H9 (cell line): ENCODE results near the gene EBNA1BP2. TPM values are rescaled to one million over a fixed set of nuclear protein-coding genes. Genes with fewer than 3 reads are reported as not detected.

Experiments
- DNase-seq: peaks from one replicate; pipeline ENCODE4 v3.0.0-alpha.2; 2017
- H2AFZ ChIP-seq: one replicate; pipeline ENCODE4 v1.6.1; 2013; ENCODE audit warnings: mild to moderate bottlenecking, low read length, control low read depth, moderate library complexity
- H2AK5ac ChIP-seq: 2 replicates; pipeline ENCODE4 v1.6.1; 2013; ENCODE audit warnings: low read length, control low read depth, mixed read lengths; ENCODE audit not compliant: insufficient read length
- H2BK120ac ChIP-seq: one replicate; pipeline ENCODE4 v1.6.1; 2013; ENCODE audit warnings: low read depth, mild to moderate bottlenecking, low read length, control low read depth, inconsistent platforms; ENCODE audit not compliant: poor library complexity, severe bottlenecking
- H2BK12ac ChIP-seq: 2 replicates; pipeline ENCODE4 v1.6.1; 2013; ENCODE audit warnings: low read length, control low read depth, mixed read lengths, low read depth; ENCODE audit not compliant: insufficient read length
- H2BK15ac ChIP-seq: 2 replicates; pipeline ENCODE4 v1.6.1; 2013; ENCODE audit warnings: low read depth, low read length, control low read depth
- H2BK20ac ChIP-seq: one replicate; pipeline ENCODE4 v1.6.1; 2013; ENCODE audit warnings: low read depth, mild to moderate bottlenecking, low read length, control low read depth, inconsistent platforms; ENCODE audit not compliant: poor library complexity, severe bottlenecking
- H2BK5ac ChIP-seq: 2 replicates; pipeline ENCODE4 v1.6.1; 2013; ENCODE audit warnings: low read length, control low read depth, mixed read lengths; ENCODE audit not compliant: insufficient read length
- H3K14ac ChIP-seq: 2 replicates; pipeline ENCODE4 v1.6.1; 2013; ENCODE audit warnings: low read length, control low read depth; ENCODE audit not compliant: insufficient read depth
- H3K18ac ChIP-seq: 2 replicates; pipeline ENCODE4 v1.6.1; 2013; ENCODE audit warnings: low read depth, mild to moderate bottlenecking, mixed read lengths, low read length, control low read depth; ENCODE audit not compliant: insufficient read length
- H3K23ac ChIP-seq: 2 replicates; pipeline ENCODE4 v1.6.1; 2013; ENCODE audit warnings: low read length, control low read depth, mixed read lengths, low read depth; ENCODE audit not compliant: insufficient read length
- H3K23me2 ChIP-seq: 2 replicates; pipeline ENCODE4 v1.6.1; 2013; ENCODE audit warnings: low read depth, mild to moderate bottlenecking, mixed read lengths, low read length, control low read depth; ENCODE audit not compliant: insufficient read length, poor library complexity, severe bottlenecking
- H3K27ac ChIP-seq: 2 replicates; pipeline ENCODE4 v1.5.1; 2013; ENCODE audit warnings: low read length, control low read depth, mixed read lengths, low read depth; ENCODE audit not compliant: insufficient read length
- H3K27me3 ChIP-seq: 2 replicates; pipeline ENCODE4 v1.6.1; 2013; ENCODE audit warnings: low read length, control low read depth, inconsistent platforms; ENCODE audit not compliant: insufficient read depth
- H3K4ac ChIP-seq: 2 replicates; pipeline ENCODE4 v1.6.1; 2013; ENCODE audit warnings: low read depth, mild to moderate bottlenecking, control low read depth, inconsistent platforms, low read length, moderate library complexity
- H3K4me1 ChIP-seq: 2 replicates; pipeline ENCODE4 v1.6.1; 2013; ENCODE audit warnings: low read length, control low read depth, inconsistent platforms; ENCODE audit not compliant: insufficient read depth
- H3K4me2 ChIP-seq: 2 replicates; pipeline ENCODE4 v1.6.1; 2013; ENCODE audit warnings: low read length, control low read depth, mixed read lengths; ENCODE audit not compliant: insufficient read length, insufficient read depth
- H3K56ac ChIP-seq: 2 replicates; pipeline ENCODE4 v1.6.1; 2013; ENCODE audit warnings: low read depth, mild to moderate bottlenecking, mixed read lengths, low read length, control low read depth; ENCODE audit not compliant: insufficient read length
- H3K79me1 ChIP-seq: 2 replicates; pipeline ENCODE4 v1.6.1; 2013; ENCODE audit warnings: low read depth, mild to moderate bottlenecking, moderate library complexity, low read length, control low read depth, inconsistent platforms; ENCODE audit not compliant: insufficient read depth, poor library complexity, severe bottlenecking
- H3K79me2 ChIP-seq: 2 replicates; pipeline ENCODE4 v1.6.1; 2013; ENCODE audit warnings: low read length, control low read depth, inconsistent platforms; ENCODE audit not compliant: insufficient read depth
- H3K9ac ChIP-seq: 2 replicates; pipeline ENCODE4 v1.6.1; 2013; ENCODE audit warnings: low read length, control low read depth, mixed read lengths; ENCODE audit not compliant: insufficient read length; ENCODE audit errors: extremely low read depth
- H3K9me3 ChIP-seq: one replicate; pipeline ENCODE4 v1.6.1; 2013; ENCODE audit warnings: low read depth, low read length, inconsistent platforms; ENCODE audit not compliant: control insufficient read depth
- H3T11ph ChIP-seq: one replicate; pipeline ENCODE4 v1.6.1; 2013; ENCODE audit warnings: mild to moderate bottlenecking, low read length, control low read depth, inconsistent platforms
- H4K20me1 ChIP-seq: one replicate; pipeline ENCODE4 v1.6.1; 2013; ENCODE audit not compliant: control insufficient read depth, insufficient read length, insufficient read depth
- H4K5ac ChIP-seq: 2 replicates; pipeline ENCODE4 v1.6.1; 2013; ENCODE audit warnings: low read depth, mild to moderate bottlenecking, mixed read lengths, low read length, control low read depth; ENCODE audit not compliant: insufficient read length
- H4K8ac ChIP-seq: replicated peaks from 2 replicates; pipeline ENCODE4 v1.6.1; 2013; ENCODE audit warnings: low read length, control low read depth, mixed read lengths, low read depth; ENCODE audit not compliant: insufficient read length
- H4K91ac ChIP-seq: 2 replicates; pipeline ENCODE4 v1.6.1; 2013; ENCODE audit warnings: low read depth, mild to moderate bottlenecking, moderate library complexity, mixed read lengths, low read length, control low read depth; ENCODE audit not compliant: insufficient read length
- H3K27ac Mint-ChIP-seq, 3 experiments: 2 replicates in 2 of 3; 3 replicates in 1 of 3; pipeline ENCODE4 v1.8.0; 2020 to 2021; ENCODE audit warnings: mixed read lengths in 3 of 3, mild to moderate bottlenecking in 1 of 3, moderate library complexity in 1 of 3
- H3K27me3 Mint-ChIP-seq: 2 replicates; pipeline ENCODE4 v1.8.0; 2021; ENCODE audit warnings: low read depth, mild to moderate bottlenecking, moderate library complexity, mixed read lengths
- H3K36me3 Mint-ChIP-seq, 3 experiments: 2 replicates in 2 of 3; 3 replicates in 1 of 3; pipeline ENCODE4 v1.8.0; 2020 to 2021; ENCODE audit warnings: low read depth in 3 of 3, mixed read lengths in 3 of 3; ENCODE audit not compliant: insufficient read depth in 1 of 3
- H3K4me1 Mint-ChIP-seq, 2 experiments: 2 replicates each; pipeline ENCODE4 v1.8.0; 2020; ENCODE audit warnings: mixed read lengths in 2 of 2
- H3K4me3 Mint-ChIP-seq, 2 experiments: 2 replicates in 1 of 2; 3 replicates in 1 of 2; pipeline ENCODE4 v1.8.0; 2020 to 2021; ENCODE audit warnings: mild to moderate bottlenecking in 2 of 2, mixed read lengths in 2 of 2, moderate library complexity in 1 of 2
- H3K9me3 Mint-ChIP-seq, 2 experiments: 2 replicates in 1 of 2; 3 replicates in 1 of 2; pipeline ENCODE4 v1.8.0; 2020; ENCODE audit warnings: mild to moderate bottlenecking in 2 of 2, mixed read lengths in 2 of 2, moderate library complexity in 1 of 2
- WGBS: extraction: QIAGEN DNeasy Blood & Tissue Kit; methylation state at CpG from one replicate; pipeline ENCODE4 v1.1.7; 2013; ENCODE audit warnings: missing lambda C conversion rate, low lambda C conversion rate, mixed read lengths; ENCODE audit not compliant: insufficient read length; ENCODE audit errors: extremely low coverage; 5-methylcytosine and 5-hydroxymethylcytosine counted together
- total RNA-seq: library from RNA; stranded (reverse); gene quantifications from 2 replicates; pipeline ENCODE4 v1.2.1, GENCODE V29; 2021
- TF ChIP-seq, protein P1 (sequence below): fragments of 200-600 bp; sonication (generic); conservative IDR thresholded peaks from 3 replicates; pipeline ENCODE4 v1.8.0; 2021; ENCODE audit warnings: antibody characterized with exemption, mild to moderate bottlenecking

The EBNA1BP2 gene
- total RNA-seq, 1 experiment from 2014 or later, result 84.7 TPM

GRCh38 chr1:43203859-43204258, 31.8 kb upstream of the EBNA1BP2 start:
- H3K23ac ChIP-seq, result no peak overlapping the region
- no peaks in the 10 kb centered on the region; a peak in 1 of 7 replicates for H3K36me3 Mint-ChIP-seq
- no peak overlapping the region for H4K91ac ChIP-seq
- no peak overlapping the region for H3K4me2 ChIP-seq
- peaks cover 9 to 13% of the 10 kb centered on the region in 2 experiments for H3K4me1 Mint-ChIP-seq
- no peak overlapping the region for H2AFZ ChIP-seq
- no peak overlapping the region for H3K4me3 Mint-ChIP-seq
- H4K5ac ChIP-seq, result no peak overlapping the region
- no peak overlapping the region for H3K56ac ChIP-seq
- H3K27me3 ChIP-seq, result no peaks in the 10 kb centered on the region
- no CpG with 5 or more reads among the region's 3 CpGs for WGBS
- no peak overlapping the region for H3K14ac ChIP-seq
- no peaks in the 10 kb centered on the region for H3K23me2 ChIP-seq
- no peaks in the 10 kb centered on the region for H3K9me3 ChIP-seq
- H2BK15ac ChIP-seq, result no peak overlapping the region
- H4K8ac ChIP-seq, result no peak overlapping the region
- DNase-seq, result no peak
- TF ChIP-seq, protein P1, sequence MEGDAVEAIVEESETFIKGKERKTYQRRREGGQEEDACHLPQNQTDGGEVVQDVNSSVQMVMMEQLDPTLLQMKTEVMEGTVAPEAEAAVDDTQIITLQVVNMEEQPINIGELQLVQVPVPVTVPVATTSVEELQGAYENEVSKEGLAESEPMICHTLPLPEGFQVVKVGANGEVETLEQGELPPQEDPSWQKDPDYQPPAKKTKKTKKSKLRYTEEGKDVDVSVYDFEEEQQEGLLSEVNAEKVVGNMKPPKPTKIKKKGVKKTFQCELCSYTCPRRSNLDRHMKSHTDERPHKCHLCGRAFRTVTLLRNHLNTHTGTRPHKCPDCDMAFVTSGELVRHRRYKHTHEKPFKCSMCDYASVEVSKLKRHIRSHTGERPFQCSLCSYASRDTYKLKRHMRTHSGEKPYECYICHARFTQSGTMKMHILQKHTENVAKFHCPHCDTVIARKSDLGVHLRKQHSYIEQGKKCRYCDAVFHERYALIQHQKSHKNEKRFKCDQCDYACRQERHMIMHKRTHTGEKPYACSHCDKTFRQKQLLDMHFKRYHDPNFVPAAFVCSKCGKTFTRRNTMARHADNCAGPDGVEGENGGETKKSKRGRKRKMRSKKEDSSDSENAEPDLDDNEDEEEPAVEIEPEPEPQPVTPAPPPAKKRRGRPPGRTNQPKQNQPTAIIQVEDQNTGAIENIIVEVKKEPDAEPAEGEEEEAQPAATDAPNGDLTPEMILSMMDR, result no peak
- H3K9ac ChIP-seq, result no peak overlapping the region
- H3T11ph ChIP-seq, result no peak overlapping the region
- no peaks in the 10 kb centered on the region for H4K20me1 ChIP-seq
- H3K27ac ChIP-seq, result no peak overlapping the region
- H3K79me2 ChIP-seq, result no peaks in the 10 kb centered on the region
- no peaks in the 10 kb centered on the region for H3K79me1 ChIP-seq
- H2BK5ac ChIP-seq, result no peak overlapping the region
- H3K27me3 Mint-ChIP-seq, result no peaks in the 10 kb centered on the region
- no peak overlapping the region for H2AK5ac ChIP-seq
- no peak overlapping the region for H2BK120ac ChIP-seq
- H2BK12ac ChIP-seq, result no peak overlapping the region
- H3K27ac Mint-ChIP-seq, result no peak overlapping the region
- H3K18ac ChIP-seq, result no peak overlapping the region
- peaks cover 8% of the 10 kb centered on the region; the same call in 1 of the 2 replicates for H3K4me1 ChIP-seq
- H2BK20ac ChIP-seq, result no peak overlapping the region
- H3K9me3 Mint-ChIP-seq, result peaks cover 2 to 3% of the 10 kb centered on the region in 2 experiments; a peak in 2 of 5 replicates
- no peak overlapping the region for H3K4ac ChIP-seq
